Upper lobe of right lung (tissue), 1 donor: Measurements from ENCODE around the gene SYNDIG1. TPM values are rescaled to one million over a fixed set of nuclear protein-coding genes. Genes with fewer than 3 reads are reported as not detected.

ENCODE experiments used
- ATAC-seq: fragments of 200-7000 bp; cut with Tn5 transposase; one replicate; pipeline ENCODE4 v1.9.1; 2020; ENCODE audit warnings: mild to moderate bottlenecking, moderate library complexity
- DNase-seq: peaks from one replicate; pipeline ENCODE4 v3.0.0-alpha.2; 2020
- H3K27ac ChIP-seq: fragments of 200-600 bp; one replicate; pipeline ENCODE4 v1.8.0; 2022
- H3K27me3 ChIP-seq: fragments of 200-600 bp; one replicate; pipeline ENCODE4 v1.8.0; 2022; ENCODE audit warnings: mild to moderate bottlenecking
- H3K36me3 ChIP-seq: fragments of 200-600 bp; one replicate; pipeline ENCODE4 v1.8.0; 2022
- H3K4me1 ChIP-seq: fragments of 200-600 bp; one replicate; pipeline ENCODE4 v1.8.0; 2022
- H3K4me3 ChIP-seq: fragments of 200-600 bp; one replicate; pipeline ENCODE4 v1.8.0; 2022; ENCODE audit warnings: mild to moderate bottlenecking
- H3K9me3 ChIP-seq: fragments of 200-600 bp; one replicate; pipeline ENCODE4 v1.8.0; 2022
- intact Hi-C: fragments of 100-400 bp; cut with DNase I; formaldehyde crosslinking; loops from one replicate; pipeline ENCODE4 v1.11.0; 2022
- total RNA-seq: library from RNA; stranded (reverse); fragmentation: NEBNext Ultra II Directional; extraction: Animal tissue kit (Norgen Biotek cat#: 25700); gene quantifications from one replicate; pipeline ENCODE4 v1.2.1, GENCODE V29; 2021
- TF ChIP-seq, protein P1 (sequence below): fragments of 200-600 bp; IDR thresholded peaks from one replicate; pipeline ENCODE4 v1.8.0; 2022; ENCODE audit warnings: antibody characterized with exemption
- donor health status: DM: no; HTN: yes; CAD: no; lungs with severe emphysema.

SYNDIG1 gene
- total RNA-seq, 1 donor from 2014 or later: not detected

DNA sequence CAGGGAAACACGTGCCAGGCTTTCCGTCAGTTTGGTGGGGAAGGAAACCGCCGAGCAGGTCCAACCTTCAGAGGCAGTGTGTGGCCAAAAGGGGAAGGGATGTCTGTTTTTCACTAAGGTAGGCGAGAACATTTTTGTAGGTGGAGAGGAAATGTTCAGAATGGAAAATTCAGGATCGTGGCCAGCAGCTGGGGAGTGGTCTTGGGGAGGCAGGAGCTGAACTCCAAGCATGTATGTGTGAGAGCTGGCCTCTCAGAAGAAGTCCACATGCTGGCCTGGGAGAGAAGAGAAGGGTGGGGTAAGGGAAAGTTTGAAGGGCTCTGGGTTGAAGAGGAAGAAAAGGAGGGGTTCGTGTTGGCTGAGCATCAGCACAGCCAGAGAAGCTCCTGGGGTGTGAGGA lies 74.9 kb downstream of the SYNDIG1 start:
- TF ChIP-seq, protein P1, sequence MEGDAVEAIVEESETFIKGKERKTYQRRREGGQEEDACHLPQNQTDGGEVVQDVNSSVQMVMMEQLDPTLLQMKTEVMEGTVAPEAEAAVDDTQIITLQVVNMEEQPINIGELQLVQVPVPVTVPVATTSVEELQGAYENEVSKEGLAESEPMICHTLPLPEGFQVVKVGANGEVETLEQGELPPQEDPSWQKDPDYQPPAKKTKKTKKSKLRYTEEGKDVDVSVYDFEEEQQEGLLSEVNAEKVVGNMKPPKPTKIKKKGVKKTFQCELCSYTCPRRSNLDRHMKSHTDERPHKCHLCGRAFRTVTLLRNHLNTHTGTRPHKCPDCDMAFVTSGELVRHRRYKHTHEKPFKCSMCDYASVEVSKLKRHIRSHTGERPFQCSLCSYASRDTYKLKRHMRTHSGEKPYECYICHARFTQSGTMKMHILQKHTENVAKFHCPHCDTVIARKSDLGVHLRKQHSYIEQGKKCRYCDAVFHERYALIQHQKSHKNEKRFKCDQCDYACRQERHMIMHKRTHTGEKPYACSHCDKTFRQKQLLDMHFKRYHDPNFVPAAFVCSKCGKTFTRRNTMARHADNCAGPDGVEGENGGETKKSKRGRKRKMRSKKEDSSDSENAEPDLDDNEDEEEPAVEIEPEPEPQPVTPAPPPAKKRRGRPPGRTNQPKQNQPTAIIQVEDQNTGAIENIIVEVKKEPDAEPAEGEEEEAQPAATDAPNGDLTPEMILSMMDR: no peak
- Histone ChIP-seq H3K27me3 (no peaks in the 10 kb centered on the region), H3K9me3 (no peaks in the 10 kb centered on the region), H3K4me3 (no peak overlapping the region), H3K4me1 (no peaks in the 10 kb centered on the region), H3K27ac (no peak overlapping the region), H3K36me3 (no peaks in the 10 kb centered on the region)
- DNase-seq (no peak), ATAC-seq (no peak)
- intact Hi-C loops: no loop called here

DNA sequence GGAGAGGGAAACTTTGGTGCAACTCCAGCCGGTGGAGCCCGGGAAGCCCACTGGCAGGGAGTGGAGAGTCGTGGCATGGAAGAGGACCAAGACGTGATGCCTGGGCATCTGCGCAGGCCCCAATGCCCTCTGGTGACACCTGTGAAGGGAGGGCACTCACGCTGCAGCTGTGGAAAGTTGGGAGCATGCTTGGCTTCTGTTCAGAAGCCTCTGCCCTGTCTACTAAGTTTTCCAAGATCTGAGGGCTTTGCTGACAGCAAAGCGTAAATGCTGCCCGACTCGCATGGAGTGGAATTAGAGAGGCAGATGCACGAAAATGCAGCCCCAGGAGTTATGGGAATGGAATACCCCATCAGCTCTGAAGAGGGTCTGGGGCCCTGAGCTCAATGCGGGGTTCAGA lies 75.7 kb downstream of the SYNDIG1 start:
- H3K4me3 ChIP-seq: no peak overlapping the region
- intact Hi-C loops: no loop called here
- TF ChIP-seq, protein P1: no peak
- no peaks in the 10 kb centered on the region for H3K27me3 ChIP-seq
- no peaks in the 10 kb centered on the region for H3K4me1 ChIP-seq
- H3K27ac ChIP-seq: no peak overlapping the region
- ATAC-seq (no peak), DNase-seq (no peak)
- H3K9me3 ChIP-seq: no peaks in the 10 kb centered on the region
- no peaks in the 10 kb centered on the region for H3K36me3 ChIP-seq

DNA sequence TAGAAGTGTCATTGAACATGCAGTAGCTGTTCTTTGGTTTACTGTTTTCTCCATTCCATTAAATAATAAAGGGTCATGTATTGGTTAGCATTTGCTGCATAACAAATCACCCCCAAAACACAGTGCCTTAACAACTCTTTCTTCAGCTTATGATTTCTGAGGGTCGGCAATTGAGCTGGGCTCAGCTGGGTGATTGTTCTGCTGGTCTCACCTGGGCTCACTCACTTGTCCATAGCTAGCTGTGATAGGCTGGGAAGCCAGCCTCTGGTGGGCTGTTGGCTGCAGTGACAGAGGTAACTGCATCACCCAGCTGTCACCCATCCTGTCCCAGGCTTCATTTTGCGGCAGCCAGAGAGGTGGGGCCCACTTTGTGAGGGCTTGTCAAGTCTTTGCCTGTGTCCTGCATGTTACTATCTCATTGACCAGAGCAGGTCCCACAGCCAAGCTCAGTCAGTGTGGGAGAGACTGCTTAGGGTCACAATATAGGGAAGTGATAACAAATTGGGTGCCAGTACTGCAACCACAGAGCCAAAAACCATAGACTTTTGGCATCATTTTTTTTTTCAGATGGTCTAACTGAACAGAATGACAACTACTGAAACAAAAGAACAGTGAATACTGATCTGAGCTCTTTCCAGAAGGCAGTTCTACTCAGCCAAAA lies 76.9 kb downstream of the SYNDIG1 start:
- H3K36me3 ChIP-seq: no peaks in the 10 kb centered on the region
- H3K9me3 ChIP-seq: no peaks in the 10 kb centered on the region
- H3K27ac ChIP-seq: no peak overlapping the region
- ATAC-seq: no peak
- intact Hi-C loops: no loop called here
- TF ChIP-seq, protein P1: no peak
- no peaks in the 10 kb centered on the region for H3K27me3 ChIP-seq
- no peak for DNase-seq
- no peak overlapping the region for H3K4me3 ChIP-seq
- H3K4me1 ChIP-seq: no peaks in the 10 kb centered on the region

DNA sequence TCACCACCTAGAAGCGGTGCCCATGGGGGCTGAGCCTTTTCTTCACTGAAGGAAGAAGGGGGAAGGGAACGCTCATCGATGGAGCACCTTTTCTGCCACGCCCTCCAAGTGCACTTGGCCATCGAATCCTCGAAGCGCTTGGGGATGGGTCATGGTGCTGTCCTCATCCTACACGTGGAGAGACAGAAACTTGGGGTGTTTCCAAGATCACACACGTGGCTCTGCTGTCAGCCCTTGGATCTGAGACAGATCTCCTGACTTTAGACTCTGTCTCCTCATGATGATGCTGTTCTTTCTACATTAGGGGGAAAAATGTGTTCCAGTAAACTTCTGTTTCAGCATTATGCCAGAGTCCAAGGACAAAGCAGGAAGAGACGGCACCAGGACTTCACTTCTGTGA lies 78.5 kb downstream of the SYNDIG1 start:
- no peak overlapping the region for H3K4me3 ChIP-seq
- TF ChIP-seq, protein P1: no peak
- ATAC-seq: no peak
- H3K9me3 ChIP-seq: no peaks in the 10 kb centered on the region
- intact Hi-C loops: no loop called here
- no peak for DNase-seq
- no peaks in the 10 kb centered on the region for H3K4me1 ChIP-seq
- no peak overlapping the region for H3K27ac ChIP-seq
- no peaks in the 10 kb centered on the region for H3K27me3 ChIP-seq
- H3K36me3 ChIP-seq: no peaks in the 10 kb centered on the region

DNA sequence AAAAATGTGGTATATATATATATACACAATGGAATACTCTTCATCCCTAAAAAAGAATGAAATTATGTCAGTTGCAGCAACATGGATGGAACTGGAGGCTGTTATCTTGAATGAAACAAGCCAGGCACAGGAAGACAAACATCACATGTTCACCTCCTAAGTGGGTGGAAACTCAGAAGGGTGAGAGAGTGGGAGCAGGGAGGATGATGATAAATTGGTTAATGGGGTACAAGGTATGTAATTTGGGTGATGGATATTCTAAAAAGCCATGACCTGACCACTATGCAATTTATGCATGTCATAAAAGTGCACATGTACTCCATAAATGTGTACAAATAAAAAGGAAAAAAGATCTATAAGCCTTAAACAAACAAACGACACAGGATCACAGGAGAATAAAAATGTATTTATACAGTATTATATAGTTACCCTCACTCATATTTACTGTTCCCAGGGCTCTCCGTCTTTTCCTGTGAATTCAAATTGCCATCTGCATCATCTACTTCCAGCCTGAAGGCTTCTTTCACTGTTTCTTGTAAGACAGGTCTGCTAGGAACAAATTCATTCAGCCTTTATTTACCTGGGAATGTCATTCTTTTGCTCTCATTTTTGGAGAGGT lies 89.8 kb downstream of the SYNDIG1 start:
- TF ChIP-seq, protein P1: no peak
- no peak for DNase-seq
- Histone ChIP-seq H3K27ac (no peak overlapping the region), H3K4me1 (no peaks in the 10 kb centered on the region), H3K9me3 (no peaks in the 10 kb centered on the region), H3K4me3 (no peak overlapping the region), H3K36me3 (no peaks in the 10 kb centered on the region), H3K27me3 (no peaks in the 10 kb centered on the region)
- intact Hi-C loops: no loop called here
- no peak for ATAC-seq
